PC-9 (cell line): ENCODE results near the gene CEP131. TPM values are rescaled to one million over a fixed set of nuclear protein-coding genes. Genes with fewer than 3 reads are reported as not detected.

ENCODE experiments used
- BruUV-seq: library from RNA; stranded (reverse); fragments of 400-500 nt; replicated peaks from 2 replicates; lab custom pipeline; 2021; lab: Mats Ljungman, UMichigan
- CTCF ChIA-PET: fragments of 300-600 bp; sonication (Branson Sonifier 250); formaldehyde crosslinking; loops from one replicate; lab custom pipeline; 2022; ENCODE audit warnings: antibody characterized with exemption; lab: Charles Lee
- POLR2A ChIA-PET: fragments of 300-600 bp; sonication (Branson Sonifier 250); formaldehyde crosslinking; loops from one replicate; lab custom pipeline; 2022; ENCODE audit warnings: antibody characterized with exemption; ENCODE audit not compliant: unreplicated experiment; lab: Charles Lee
- DNase-seq, 2 experiments: peaks; one replicate each; pipeline versions ENCODE4 v3.0.0 to v3.0.0-alpha.2; 2015 to 2022; ENCODE audit warnings: mixed read lengths in 1 of 2
- H2AFZ ChIP-seq: fragments of 200-600 bp; sonication (generic); 2 replicates; pipeline ENCODE4 v1.8.1; 2017; ENCODE audit warnings: antibody characterized with exemption
- H3F3A ChIP-seq: fragments of 200-600 bp; sonication (generic); 2 replicates; pipeline ENCODE4 v1.8.1; 2017; ENCODE audit warnings: antibody characterized with exemption, mild to moderate bottlenecking, low read depth; ENCODE audit not compliant: insufficient read depth
- H3K27ac ChIP-seq: fragments of 200-600 bp; sonication (generic); 2 replicates; pipeline ENCODE4 v1.6.1; 2016; ENCODE audit warnings: mixed run types
- H3K27me3 ChIP-seq: fragments of 200-600 bp; sonication (generic); 2 replicates; pipeline ENCODE4 v1.6.1; 2016; ENCODE audit warnings: low read depth, mixed run types; ENCODE audit not compliant: insufficient read depth
- H3K36me3 ChIP-seq: fragments of 200-600 bp; sonication (generic); 2 replicates; pipeline ENCODE4 v1.6.1; 2016; ENCODE audit warnings: low read depth, mixed run types
- H3K4me1 ChIP-seq: fragments of 200-600 bp; sonication (generic); replicated peaks from 2 replicates; pipeline ENCODE4 v1.6.1; 2016; ENCODE audit warnings: mixed run types; ENCODE audit not compliant: insufficient read depth
- H3K4me2 ChIP-seq: fragments of 200-600 bp; sonication (generic); 2 replicates; pipeline ENCODE4 v1.6.1; 2017; ENCODE audit warnings: mixed run types
- H3K4me3 ChIP-seq: fragments of 200-600 bp; sonication (generic); 2 replicates; pipeline ENCODE4 v1.6.1; 2016; ENCODE audit warnings: mixed run types
- H3K79me2 ChIP-seq: fragments of 200-600 bp; sonication (generic); 2 replicates; pipeline ENCODE4 v1.6.1; 2017; ENCODE audit warnings: low read depth, mixed run types
- H3K9me2 ChIP-seq: fragments of 200-600 bp; sonication (generic); 2 replicates; pipeline ENCODE4 v1.8.1; 2017; ENCODE audit warnings: mild to moderate bottlenecking; ENCODE audit not compliant: insufficient read depth
- H3K9me3 ChIP-seq: fragments of 200-600 bp; sonication (generic); 2 replicates; pipeline ENCODE4 v1.8.1; 2016; ENCODE audit warnings: low read depth; ENCODE audit not compliant: insufficient read depth
- H4K20me1 ChIP-seq: fragments of 200-600 bp; sonication (generic); 2 replicates; pipeline ENCODE4 v1.8.1; 2017; ENCODE audit not compliant: insufficient read depth
- CTCF ChIP-seq: fragments of 200-600 bp; sonication (generic); conservative IDR thresholded peaks from 2 replicates; pipeline ENCODE4 v1.6.1; 2017; ENCODE audit warnings: mixed run types, antibody characterized with exemption, mild to moderate bottlenecking, moderate library complexity
- EZH2 ChIP-seq: fragments of 200-600 bp; sonication (generic); IDR thresholded peaks from 2 replicates; pipeline ENCODE4 v1.8.0; 2017; ENCODE audit warnings: antibody characterized with exemption, low read depth
- intact Hi-C: fragments of 100-400 bp; cut with micrococcal nuclease; formaldehyde crosslinking; loops from one replicate; pipeline ENCODE4 v1.10.0; 2022; ENCODE audit not compliant: unreplicated experiment
- total RNA-seq: library from RNA; stranded (reverse); gene quantifications from 2 replicates; pipeline ENCODE4 v1.2.3, GENCODE V29; 2021

CEP131 gene
- total RNA-seq, 1 experiment from 2014 or later = 24.4 TPM

- POLR2A ChIA-PET = no interaction called here
- BruUV-seq = no TSS peak
Measured at GRCh38 chr17:81198826-81199481, 23.8 kb downstream of the CEP131 start.

GRCh38 chr17:81197831-81198490, 24.8 kb downstream of the CEP131 start:
- H3K36me3 ChIP-seq = no peaks in the 10 kb centered on the region
- POLR2A ChIA-PET = interaction anchor here (0.6 kb wide), 1 partner anchor 209 kb away, joined by 3 read pairs; no protein-coding TSS in a partner anchor

More at GRCh38 chr17:81198826-81199481, 23.8 kb downstream of the CEP131 start:
- Histone ChIP-seq H2AFZ (no peak overlapping the region), H4K20me1 (no peaks in the 10 kb centered on the region), H3K4me2 (no peak overlapping the region), H3K4me3 (no peak overlapping the region), H3K4me1 (no peaks in the 10 kb centered on the region), H3F3A (no peaks in the 10 kb centered on the region), H3K27ac (no peak overlapping the region), H3K9me2 (no peaks in the 10 kb centered on the region), H3K9me3 (no peaks in the 10 kb centered on the region), H3K79me2 (no peaks in the 10 kb centered on the region), H3K36me3 (no peaks in the 10 kb centered on the region), H3K27me3 (no peaks in the 10 kb centered on the region)
- no peak for TF ChIP-seq CTCF
- no peak for TF ChIP-seq EZH2
- intact Hi-C loops = no loop called here
- no peak for DNase-seq
- CTCF ChIA-PET = interaction anchor here (0.6 kb wide), 1 partner anchor 49 kb away, joined by 8 read pairs; no protein-coding TSS in a partner anchor

GRCh38 chr17:81197409-81197795, 25.4 kb downstream of the CEP131 start:
- Histone ChIP-seq H3K79me2 (no peaks in the 10 kb centered on the region), H3K4me1 (peaks cover 7% of the 10 kb centered on the region; the same call in 1 of the 2 replicates), H3K36me3 (no peaks in the 10 kb centered on the region), H4K20me1 (no peaks in the 10 kb centered on the region), H3F3A (no peaks in the 10 kb centered on the region), H3K4me3 (no peak overlapping the region), H3K9me3 (no peaks in the 10 kb centered on the region), H3K4me2 (no peak overlapping the region), H3K27ac (no peak overlapping the region), H3K9me2 (no peaks in the 10 kb centered on the region), H2AFZ (no peak overlapping the region), H3K27me3 (no peaks in the 10 kb centered on the region)
- intact Hi-C loops = no loop called here
- TF ChIP-seq EZH2 (no peak), CTCF (no peak)
- CTCF ChIA-PET = no interaction called here
- no peak for DNase-seq
- BruUV-seq = no TSS peak
- POLR2A ChIA-PET = interaction anchor here (0.6 kb wide), 1 partner anchor 208 kb away, joined by 3 read pairs; no protein-coding TSS in a partner anchor

More at GRCh38 chr17:81197831-81198490, 24.8 kb downstream of the CEP131 start:
- Histone ChIP-seq H3K4me3 (no peak overlapping the region), H3K27ac (no peak overlapping the region), H3K4me1 (peaks cover 4% of the 10 kb centered on the region; the same call in 1 of the 2 replicates), H3K27me3 (no peaks in the 10 kb centered on the region), H3K9me3 (no peaks in the 10 kb centered on the region), H4K20me1 (no peaks in the 10 kb centered on the region), H3K79me2 (no peaks in the 10 kb centered on the region), H3K9me2 (no peaks in the 10 kb centered on the region), H3F3A (no peaks in the 10 kb centered on the region), H3K4me2 (no peak overlapping the region), H2AFZ (no peak overlapping the region)
- CTCF ChIA-PET = no interaction called here
- intact Hi-C loops = no loop called here
- TF ChIP-seq EZH2 (no peak), CTCF (no peak)
- no TSS peak for BruUV-seq
- DNase-seq = no peak
